HL-60 (cell line): ENCODE measurements around the gene DYNC2LI1.

Source experiments
- DNase-seq, 2 experiments: peaks; one replicate each; pipeline ENCODE4 v3.0.0-alpha.2; 2010 to 2020; ENCODE audit warnings: low read depth in 1 of 2, low spot score in 1 of 2
- H3K27ac ChIP-seq: fragments of 250-450 bp; sonication (Bioruptor Pico); replicated peaks from 2 replicates; pipeline ENCODE4 v1.5.1; 2020; ENCODE audit warnings: mild to moderate bottlenecking, moderate library complexity
- H3K27me3 ChIP-seq: fragments of 250-450 bp; sonication (Bioruptor Pico); 2 replicates; pipeline ENCODE4 v1.5.1; 2021; ENCODE audit warnings: mild to moderate bottlenecking, moderate library complexity; ENCODE audit not compliant: insufficient read depth, poor library complexity, severe bottlenecking
- H3K4me3 ChIP-seq: replicated peaks from 2 replicates; pipeline ENCODE4 v1.5.1; 2011; ENCODE audit warnings: mild to moderate bottlenecking, control low read depth, low read length; ENCODE audit not compliant: insufficient read depth
- CTCF ChIP-seq: IDR thresholded peaks from one replicate; pipeline ENCODE4 v1.5.1; 2011; ENCODE audit warnings: low read length, control low read depth, inconsistent platforms; ENCODE audit not compliant: insufficient read depth
- GABPA ChIP-seq: IDR thresholded peaks from 2 replicates; pipeline ENCODE4 v1.6.1; 2012; ENCODE audit warnings: low read depth
- POLR2AphosphoS5 ChIP-seq: IDR thresholded peaks from 2 replicates; pipeline ENCODE4 v1.6.1; 2012; ENCODE audit warnings: low read depth
- SPI1 ChIP-seq: IDR thresholded peaks from 2 replicates; pipeline ENCODE4 v1.6.1; 2012; ENCODE audit warnings: low read depth, mild to moderate bottlenecking, borderline replicate concordance
- TF ChIP-seq, protein P1 (sequence below): IDR thresholded peaks from 2 replicates; pipeline ENCODE4 v1.6.1; 2012; ENCODE audit warnings: low read depth; ENCODE audit not compliant: insufficient replicate concordance

The DYNC2LI1 gene

GRCh38 chr2:43845181-43845580 is 71.3 kb downstream of the DYNC2LI1 start:
- TF ChIP-seq GABPA, result no peak
- no peak for TF ChIP-seq POLR2AphosphoS5
- TF ChIP-seq CTCF, result no peak
- TF ChIP-seq SPI1, result no peak
- TF ChIP-seq, protein P1, sequence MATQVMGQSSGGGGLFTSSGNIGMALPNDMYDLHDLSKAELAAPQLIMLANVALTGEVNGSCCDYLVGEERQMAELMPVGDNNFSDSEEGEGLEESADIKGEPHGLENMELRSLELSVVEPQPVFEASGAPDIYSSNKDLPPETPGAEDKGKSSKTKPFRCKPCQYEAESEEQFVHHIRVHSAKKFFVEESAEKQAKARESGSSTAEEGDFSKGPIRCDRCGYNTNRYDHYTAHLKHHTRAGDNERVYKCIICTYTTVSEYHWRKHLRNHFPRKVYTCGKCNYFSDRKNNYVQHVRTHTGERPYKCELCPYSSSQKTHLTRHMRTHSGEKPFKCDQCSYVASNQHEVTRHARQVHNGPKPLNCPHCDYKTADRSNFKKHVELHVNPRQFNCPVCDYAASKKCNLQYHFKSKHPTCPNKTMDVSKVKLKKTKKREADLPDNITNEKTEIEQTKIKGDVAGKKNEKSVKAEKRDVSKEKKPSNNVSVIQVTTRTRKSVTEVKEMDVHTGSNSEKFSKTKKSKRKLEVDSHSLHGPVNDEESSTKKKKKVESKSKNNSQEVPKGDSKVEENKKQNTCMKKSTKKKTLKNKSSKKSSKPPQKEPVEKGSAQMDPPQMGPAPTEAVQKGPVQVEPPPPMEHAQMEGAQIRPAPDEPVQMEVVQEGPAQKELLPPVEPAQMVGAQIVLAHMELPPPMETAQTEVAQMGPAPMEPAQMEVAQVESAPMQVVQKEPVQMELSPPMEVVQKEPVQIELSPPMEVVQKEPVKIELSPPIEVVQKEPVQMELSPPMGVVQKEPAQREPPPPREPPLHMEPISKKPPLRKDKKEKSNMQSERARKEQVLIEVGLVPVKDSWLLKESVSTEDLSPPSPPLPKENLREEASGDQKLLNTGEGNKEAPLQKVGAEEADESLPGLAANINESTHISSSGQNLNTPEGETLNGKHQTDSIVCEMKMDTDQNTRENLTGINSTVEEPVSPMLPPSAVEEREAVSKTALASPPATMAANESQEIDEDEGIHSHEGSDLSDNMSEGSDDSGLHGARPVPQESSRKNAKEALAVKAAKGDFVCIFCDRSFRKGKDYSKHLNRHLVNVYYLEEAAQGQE, result no peak
- DNase-seq, result no peak
- no peaks in the 10 kb centered on the region for H3K27me3 ChIP-seq
- no peak overlapping the region for H3K4me3 ChIP-seq
- H3K27ac ChIP-seq, result no peak overlapping the region

- no peak for DNase-seq
- TF ChIP-seq POLR2AphosphoS5, result no peak
- H3K4me3 ChIP-seq, result no peak overlapping the region
- H3K27ac ChIP-seq, result no peak overlapping the region
- H3K27me3 ChIP-seq, result no peaks in the 10 kb centered on the region
Observed at GRCh38 chr2:43846140-43846793, 72.4 kb downstream of the DYNC2LI1 start.

GRCh38 chr2:43848214-43848613 is 74.4 kb downstream of the DYNC2LI1 start:
- TF ChIP-seq GABPA, result no peak
- peak; percentile 68 for TF ChIP-seq SPI1
- TF ChIP-seq CTCF, result no peak
- DNase-seq, result no peak
- Histone ChIP-seq H3K27ac (no peak overlapping the region), H3K4me3 (no peak overlapping the region), H3K27me3 (no peaks in the 10 kb centered on the region)

GRCh38 chr2:43851011-43851980 is 77.5 kb downstream of the DYNC2LI1 start:
- Histone ChIP-seq H3K27ac (no peak overlapping the region), H3K4me3 (no peak overlapping the region), H3K27me3 (no peaks in the 10 kb centered on the region)
- TF ChIP-seq GABPA (no peak), SPI1 (no peak), CTCF (no peak)
- TF ChIP-seq, protein P1, result no peak
- DNase-seq, result no peak
